ENCODE data around the gene AP1S3.

The AP1S3 gene

DNA sequence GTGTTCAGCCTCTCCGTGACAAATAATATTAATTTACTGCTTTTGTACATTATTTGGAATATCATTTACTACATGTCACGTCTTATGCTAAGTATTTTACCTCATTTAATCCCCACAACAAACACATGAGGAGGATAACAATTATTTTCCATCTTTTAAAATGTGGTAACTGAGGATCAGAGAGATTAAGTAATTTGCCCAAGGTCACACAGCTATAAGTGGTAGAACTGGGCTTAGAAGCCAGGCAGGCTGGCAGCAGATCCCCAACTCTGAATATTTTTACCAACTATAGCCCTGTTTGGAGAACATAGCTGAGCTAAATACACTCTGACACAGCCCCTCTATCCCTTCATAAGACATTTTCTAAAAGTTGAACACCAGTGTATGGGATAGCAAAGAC, 24.1 kb downstream of the AP1S3 start:
- Histone ChIP-seq H3K4me3 (ENCODE audit: low read length) (no peak overlapping the region), H3K9me3 (replicated peaks; ENCODE audit: insufficient read depth, low read length) (no peaks in the 10 kb centered on the region), H3K9me2 (replicated peaks; ENCODE audit: insufficient read depth, low read length) (no peaks in the 10 kb centered on the region), H3K4me1 (ENCODE audit: low read length) (no peaks in the 10 kb centered on the region), H3K9ac (ENCODE audit: low read length) (no peak overlapping the region), H3K79me2 (ENCODE audit: low read length) (peaks cover 85% of the 10 kb centered on the region), H3K27ac (ENCODE audit: low read length) (no peak overlapping the region), H3K36me3 (replicated peaks; ENCODE audit: insufficient read depth, low read length) (no peaks in the 10 kb centered on the region; the same call in 1 of the 2 replicates), H3K27me3 (replicated peaks; ENCODE audit: insufficient read depth, low read length) (no peaks in the 10 kb centered on the region), H4K20me1 (ENCODE audit: insufficient read depth, low read length) (no peaks in the 10 kb centered on the region; the same call in 1 of the 2 replicates), H3K4me2 (ENCODE audit: low read depth, low read length) (no peak overlapping the region), H3F3A (ENCODE audit: insufficient read depth, low read length) (no peaks in the 10 kb centered on the region), H2AFZ (ENCODE audit: low read length) (no peak overlapping the region)
- DNase-seq: no peak
- TF ChIP-seq, protein P1, sequence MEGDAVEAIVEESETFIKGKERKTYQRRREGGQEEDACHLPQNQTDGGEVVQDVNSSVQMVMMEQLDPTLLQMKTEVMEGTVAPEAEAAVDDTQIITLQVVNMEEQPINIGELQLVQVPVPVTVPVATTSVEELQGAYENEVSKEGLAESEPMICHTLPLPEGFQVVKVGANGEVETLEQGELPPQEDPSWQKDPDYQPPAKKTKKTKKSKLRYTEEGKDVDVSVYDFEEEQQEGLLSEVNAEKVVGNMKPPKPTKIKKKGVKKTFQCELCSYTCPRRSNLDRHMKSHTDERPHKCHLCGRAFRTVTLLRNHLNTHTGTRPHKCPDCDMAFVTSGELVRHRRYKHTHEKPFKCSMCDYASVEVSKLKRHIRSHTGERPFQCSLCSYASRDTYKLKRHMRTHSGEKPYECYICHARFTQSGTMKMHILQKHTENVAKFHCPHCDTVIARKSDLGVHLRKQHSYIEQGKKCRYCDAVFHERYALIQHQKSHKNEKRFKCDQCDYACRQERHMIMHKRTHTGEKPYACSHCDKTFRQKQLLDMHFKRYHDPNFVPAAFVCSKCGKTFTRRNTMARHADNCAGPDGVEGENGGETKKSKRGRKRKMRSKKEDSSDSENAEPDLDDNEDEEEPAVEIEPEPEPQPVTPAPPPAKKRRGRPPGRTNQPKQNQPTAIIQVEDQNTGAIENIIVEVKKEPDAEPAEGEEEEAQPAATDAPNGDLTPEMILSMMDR (IDR thresholded peaks at IDR 0.05; ENCODE audit: low read length): no peak
- TF ChIP-seq EZH2phosphoT487 (IDR thresholded peaks at IDR 0.05; ENCODE audit: low read length) (no peak), EZH2 (optimal IDR thresholded peaks at IDR 0.05; ENCODE audit: low read depth, low read length) (no peak)

DNA sequence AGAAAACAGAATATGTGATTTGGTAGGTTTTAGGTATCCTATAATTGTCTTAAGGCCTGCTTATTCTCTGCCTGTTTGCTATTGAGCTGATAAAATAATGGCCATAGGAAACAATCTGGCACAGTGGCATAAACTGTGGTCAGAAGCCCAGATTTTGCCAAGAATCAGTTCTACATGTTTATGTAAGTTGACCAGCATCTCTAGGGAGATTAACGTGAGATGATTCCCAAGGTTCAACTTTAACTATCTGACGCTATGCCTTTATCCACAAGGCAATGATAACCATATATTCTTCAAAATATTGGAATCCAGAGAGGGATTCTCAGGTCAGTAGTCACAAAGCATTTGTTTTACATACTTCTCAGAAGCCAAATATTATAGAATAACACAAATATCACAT, 25.6 kb downstream of the AP1S3 start:
- no peaks in the 10 kb centered on the region for H3K9me2 ChIP-seq (replicated peaks; ENCODE audit: insufficient read depth, low read length)
- peaks cover 86% of the 10 kb centered on the region for H3K79me2 ChIP-seq (ENCODE audit: low read length)
- H3K9ac ChIP-seq (ENCODE audit: low read length): no peak overlapping the region
- TF ChIP-seq EZH2 (optimal IDR thresholded peaks at IDR 0.05; ENCODE audit: low read depth, low read length): no peak
- TF ChIP-seq, protein P1 (IDR thresholded peaks at IDR 0.05; ENCODE audit: low read length): no peak
- no peak overlapping the region for H3K27ac ChIP-seq (ENCODE audit: low read length)
- no peak overlapping the region for H3K4me3 ChIP-seq (ENCODE audit: low read length)
- H2AFZ ChIP-seq (ENCODE audit: low read length): no peak overlapping the region
- H3K27me3 ChIP-seq (replicated peaks; ENCODE audit: insufficient read depth, low read length): no peaks in the 10 kb centered on the region
- no peak overlapping the region for H3K4me2 ChIP-seq (ENCODE audit: low read depth, low read length)
- H4K20me1 ChIP-seq (ENCODE audit: insufficient read depth, low read length): no peaks in the 10 kb centered on the region; the same call in 1 of the 2 replicates
- no peaks in the 10 kb centered on the region for H3K4me1 ChIP-seq (ENCODE audit: low read length)
- H3K9me3 ChIP-seq (replicated peaks; ENCODE audit: insufficient read depth, low read length): no peaks in the 10 kb centered on the region
- H3F3A ChIP-seq (ENCODE audit: insufficient read depth, low read length): no peaks in the 10 kb centered on the region
- no peaks in the 10 kb centered on the region; the same call in 1 of the 2 replicates for H3K36me3 ChIP-seq (replicated peaks; ENCODE audit: insufficient read depth, low read length)
- no peak for DNase-seq

DNA sequence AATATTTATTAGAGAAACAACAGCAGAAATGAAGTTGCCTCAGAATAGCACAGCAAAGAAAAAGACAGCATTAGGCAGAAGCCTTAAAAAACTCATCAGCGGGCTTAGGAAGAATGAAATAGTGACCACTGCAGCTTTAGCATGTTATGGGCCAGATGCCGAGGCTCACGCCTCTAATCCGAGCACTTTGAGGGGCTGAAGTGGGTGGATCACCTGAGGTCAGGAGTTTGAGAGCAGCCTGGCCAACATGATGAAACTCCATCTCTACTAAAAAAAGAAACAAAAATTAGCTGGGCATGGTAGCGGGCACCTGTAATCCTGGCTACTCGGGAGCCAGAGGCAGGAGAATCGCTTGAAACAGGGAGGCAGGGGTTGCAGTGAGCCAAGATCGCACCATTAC, 32.4 kb downstream of the AP1S3 start:
- Histone ChIP-seq H3K27me3 (replicated peaks; ENCODE audit: insufficient read depth, low read length) (no peaks in the 10 kb centered on the region), H3K9me3 (replicated peaks; ENCODE audit: insufficient read depth, low read length) (no peaks in the 10 kb centered on the region), H3K4me2 (ENCODE audit: low read depth, low read length) (no peak overlapping the region), H3K4me1 (ENCODE audit: low read length) (no peaks in the 10 kb centered on the region), H3K9ac (ENCODE audit: low read length) (no peak overlapping the region), H3K27ac (ENCODE audit: low read length) (no peak overlapping the region), H3K36me3 (replicated peaks; ENCODE audit: insufficient read depth, low read length) (no peaks in the 10 kb centered on the region), H4K20me1 (ENCODE audit: insufficient read depth, low read length) (no peaks in the 10 kb centered on the region; the same call in 1 of the 2 replicates), H3F3A (ENCODE audit: insufficient read depth, low read length) (no peaks in the 10 kb centered on the region), H2AFZ (ENCODE audit: low read length) (no peak overlapping the region), H3K79me2 (ENCODE audit: low read length) (peaks cover 76% of the 10 kb centered on the region), H3K4me3 (ENCODE audit: low read length) (no peak overlapping the region), H3K9me2 (replicated peaks; ENCODE audit: insufficient read depth, low read length) (no peaks in the 10 kb centered on the region)
- no peak for TF ChIP-seq EZH2phosphoT487 (IDR thresholded peaks at IDR 0.05; ENCODE audit: low read length)
- DNase-seq: no peak

DNA sequence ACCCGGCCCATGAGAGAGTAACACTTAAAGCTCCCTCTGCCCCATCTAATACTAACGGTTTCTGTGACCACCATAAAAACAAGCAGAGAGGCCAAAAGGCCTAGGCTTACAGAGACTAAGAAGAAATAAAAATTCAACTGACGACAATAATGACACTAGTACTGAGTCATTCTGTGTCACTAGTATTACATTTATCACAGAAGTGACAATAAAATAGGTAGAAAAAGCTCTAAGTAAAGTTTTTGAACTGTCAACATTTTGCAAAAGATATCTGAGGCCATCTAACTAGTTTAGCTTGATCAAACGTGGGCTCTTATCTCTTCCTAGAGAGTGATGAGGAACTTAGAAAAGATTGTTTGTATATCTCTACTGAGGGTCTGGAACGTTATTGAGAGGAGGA, 35.6 kb downstream of the AP1S3 start:
- TF ChIP-seq EZH2phosphoT487 (IDR thresholded peaks at IDR 0.05; ENCODE audit: low read length) (no peak), EZH2 (optimal IDR thresholded peaks at IDR 0.05; ENCODE audit: low read depth, low read length) (no peak)
- TF ChIP-seq, protein P1 (IDR thresholded peaks at IDR 0.05; ENCODE audit: low read length): no peak
- Histone ChIP-seq H3K4me1 (ENCODE audit: low read length) (no peaks in the 10 kb centered on the region), H3K79me2 (ENCODE audit: low read length) (peaks cover 75% of the 10 kb centered on the region)

More for the DNA sequence above, 35.6 kb downstream of the AP1S3 start:
- Histone ChIP-seq H3F3A (ENCODE audit: insufficient read depth, low read length) (no peaks in the 10 kb centered on the region), H3K9me3 (replicated peaks; ENCODE audit: insufficient read depth, low read length) (no peaks in the 10 kb centered on the region), H4K20me1 (ENCODE audit: insufficient read depth, low read length) (no peaks in the 10 kb centered on the region), H3K27me3 (replicated peaks; ENCODE audit: insufficient read depth, low read length) (no peaks in the 10 kb centered on the region), H2AFZ (ENCODE audit: low read length) (no peak overlapping the region), H3K9me2 (replicated peaks; ENCODE audit: insufficient read depth, low read length) (no peaks in the 10 kb centered on the region), H3K36me3 (replicated peaks; ENCODE audit: insufficient read depth, low read length) (no peaks in the 10 kb centered on the region), H3K4me3 (ENCODE audit: low read length) (no peak overlapping the region), H3K4me2 (ENCODE audit: low read depth, low read length) (no peak overlapping the region), H3K9ac (ENCODE audit: low read length) (no peak overlapping the region), H3K27ac (ENCODE audit: low read length) (no peak overlapping the region)
- DNase-seq: no peak

Measured in MM.1S (cell line).